Measurements from ENCODE around the gene SIAE. TPM values are rescaled to one million over a fixed set of nuclear protein-coding genes. Genes with fewer than 3 reads are reported as not detected.

The SIAE gene
- total and polyA plus RNA-seq, 2 of the 4 experiments (the other 2 are of a cell fraction) = 4.7 to 12.0 TPM

- DNase-seq = no peak
- H3K27me3 ChIP-seq (ENCODE audit: control insufficient read depth, insufficient read depth, low read length) = no peaks in the 10 kb centered on the region
- H3K4me2 ChIP-seq (ENCODE audit: low read depth, low read length) = no peak overlapping the region
- no peak overlapping the region for H3K18ac ChIP-seq (ENCODE audit: low read depth, low read length)
- H3K9me1 ChIP-seq (ENCODE audit: insufficient read depth, low read length) = no peaks in the 10 kb centered on the region
- no peak overlapping the region for H2AK9ac ChIP-seq (replicated peaks; ENCODE audit: low read depth, low read length, poor library complexity)
- 100% methylated on average over 1 of the region's 4 CpGs; no CpG with 5 or more reads in 1 of the 2 experiments for WGBS, 2 experiments (ENCODE audit: extremely low coverage in 2 of 2, insufficient read length in 1 of 2)
- H3K9ac ChIP-seq (ENCODE audit: low read depth, low read length) = no peak overlapping the region
- H3K56ac ChIP-seq (ENCODE audit: extremely low read depth, insufficient read depth, low read length) = no peak overlapping the region
- H4K91ac ChIP-seq (ENCODE audit: insufficient read depth, low read depth, low read length) = no peak overlapping the region
- dilution Hi-C loops (cut with HindIII; ENCODE audit: low sequenced_read_pairs, unreplicated experiment) = no loop called here
- H2BK20ac ChIP-seq (ENCODE audit: low read depth, low read length) = no peak overlapping the region
- no peak overlapping the region for H2AK5ac ChIP-seq (ENCODE audit: low read depth, low read length)
- no peak overlapping the region for H3K14ac ChIP-seq (replicated peaks; ENCODE audit: low read depth, low read length)
- intact Hi-C loops (cut with micrococcal nuclease) = no loop called here
- no peaks in the 10 kb centered on the region for H4K20me1 ChIP-seq (ENCODE audit: insufficient read depth, low read length)
- H3K4ac ChIP-seq (ENCODE audit: low read depth, low read length) = no peak overlapping the region
- ATAC-seq (ENCODE audit: low read depth) = no peak
- ChIA-PET CTCF (interaction anchor here (0.8 kb wide), 1 partner anchor 174 kb away, joined by 3 read pairs; no protein-coding TSS in a partner anchor), POLR2A (ENCODE audit: unreplicated experiment) (no interaction called here)
- no peaks in the 10 kb centered on the region for H3K36me3 ChIP-seq (ENCODE audit: control insufficient read depth, insufficient read depth, low read length)
- no peak overlapping the region for H3K4me3 ChIP-seq (ENCODE audit: insufficient read depth, low read depth, low read length)
- no peaks in the 10 kb centered on the region for H3K79me1 ChIP-seq (ENCODE audit: low read depth in 1 of 2, low read length in 2 of 2)
- H3K4me1 ChIP-seq (ENCODE audit: control insufficient read depth, insufficient read depth, low read length) = peaks cover 3% of the 10 kb centered on the region; the same call in 1 of the 2 replicates
- no peaks in the 10 kb centered on the region for H3K9me3 ChIP-seq (ENCODE audit: control insufficient read depth, insufficient read depth, low read length)
- H2BK15ac ChIP-seq (ENCODE audit: low read depth, low read length) = no peak overlapping the region
- no peak overlapping the region for H4K5ac ChIP-seq (ENCODE audit: low read depth, low read length)
- H3K27ac ChIP-seq (ENCODE audit: insufficient read depth, low read length) = no peak overlapping the region
- no peak overlapping the region for H2BK5ac ChIP-seq (ENCODE audit: low read depth, low read length, poor library complexity, severe bottlenecking)
- no peak overlapping the region for H2BK120ac ChIP-seq (ENCODE audit: low read depth, low read length)
- no peak overlapping the region for H4K8ac ChIP-seq (ENCODE audit: low read depth in 2 of 2, low read length in 2 of 2)
- no TSS peak for BruUV-seq (replicated peaks)
- H2AFZ ChIP-seq (replicated peaks; ENCODE audit: low read length, poor library complexity) = no peak overlapping the region
- in situ Hi-C loops (cut with MboI; ENCODE audit: low sequenced_read_pairs) = loop anchor here (25.0 kb wide), 1 partner anchor 750 kb away; no protein-coding TSS in a partner anchor
- TF ChIP-seq RFX5 (IDR thresholded peaks at IDR 0.05; ENCODE audit: low read depth, low read length) (no peak), RAD21 (IDR thresholded peaks at IDR 0.05; ENCODE audit: low read length) (no peak), SMC3 (IDR thresholded peaks at IDR 0.05; ENCODE audit: low read depth, low read length) (no peak), ELK1 (IDR thresholded peaks at IDR 0.05; ENCODE audit: borderline replicate concordance, low read depth, low read length) (no peak), BHLHE40 (IDR thresholded peaks at IDR 0.05; ENCODE audit: low read depth, low read length) (no peak), MXI1 (IDR thresholded peaks at IDR 0.05; ENCODE audit: borderline replicate concordance, low read depth, low read length) (no peak), POLR2A (IDR thresholded peaks at IDR 0.05; ENCODE audit: low read depth, low read length) (no peak), MAZ (IDR thresholded peaks at IDR 0.05; ENCODE audit: borderline replicate concordance, low read depth, low read length) (no peak), CHD1 (IDR thresholded peaks at IDR 0.05; ENCODE audit: low read depth, low read length) (no peak), NFE2L2 (IDR thresholded peaks at IDR 0.05; ENCODE audit: low read depth, low read length) (no peak)
- H3K23ac ChIP-seq (ENCODE audit: low read depth, low read length) = no peak overlapping the region
These were observed 11.4 kb downstream of the SIAE start for GRCh38 chr11:124662106-124662505.
